Fibroblast of lung (primary cell): ENCODE data around the gene FADS6.

Experiments
- CTCF ChIP-seq, 2 donors: IDR thresholded peaks in 1 of 2; conservative IDR thresholded peaks in 1 of 2; 1 replicate in 1 of 2; 2 replicates in 1 of 2; pipeline ENCODE4 v1.5.1; 2011 to 2012; ENCODE audit warnings: low read length in 2 of 2, control low read depth in 1 of 2, inconsistent platforms in 1 of 2, low read depth in 1 of 2, mild to moderate bottlenecking in 1 of 2
- EZH2 ChIP-seq: IDR thresholded peaks from 2 replicates; pipeline ENCODE4 v1.5.1; 2012; ENCODE audit warnings: low read length, control low read depth, mild to moderate bottlenecking; ENCODE audit errors: missing control alignments

GRCh38 chr17:74937064-74938051, 43.9 kb upstream of the FADS6 start:
- TF ChIP-seq CTCF (conservative IDR thresholded peaks at IDR 0.05 in 1 of 2, IDR thresholded peaks at IDR 0.05 in 1 of 2; ENCODE audit: low read depth in 1 of 2, low read length in 2 of 2) (no peak), EZH2 (peak; percentile 1)
